HG03378 (cell line): ENCODE measurements around the gene PLPPR2.
"Not testable (repeated sequence)": the region's sequence is repeated elsewhere in the genome, so short reads cannot be mapped to it uniquely, and the experiment has no call there.

Source experiments
- ATAC-seq: cut with Tn5 transposase; IDR thresholded peaks from one replicate; pipeline ENCODE4 v1.9.1; 2021; ENCODE audit warnings: mild to moderate bottlenecking, moderate library complexity; ENCODE audit not compliant: unreplicated experiment

Gene PLPPR2

DNA sequence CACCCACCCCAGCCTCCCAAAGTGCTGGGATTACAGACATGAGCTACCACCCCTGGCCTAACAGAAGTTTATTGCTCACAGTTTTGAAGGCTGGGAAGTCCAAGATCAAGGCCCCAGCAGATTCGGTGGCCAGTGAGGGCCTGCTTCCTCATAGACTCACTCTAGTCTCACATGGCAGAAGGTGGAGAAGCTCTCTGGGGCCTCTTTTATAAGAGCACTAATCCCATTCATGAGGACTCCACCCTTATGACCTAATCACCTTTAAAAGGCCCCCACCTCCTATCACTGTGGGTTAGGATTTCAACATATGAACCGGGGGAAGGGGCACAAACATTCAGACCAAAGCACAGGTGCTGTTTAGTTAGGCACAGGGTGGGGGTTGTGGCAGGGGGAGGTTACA, 12.3 kb downstream of the PLPPR2 start:
- no peak for ATAC-seq

DNA sequence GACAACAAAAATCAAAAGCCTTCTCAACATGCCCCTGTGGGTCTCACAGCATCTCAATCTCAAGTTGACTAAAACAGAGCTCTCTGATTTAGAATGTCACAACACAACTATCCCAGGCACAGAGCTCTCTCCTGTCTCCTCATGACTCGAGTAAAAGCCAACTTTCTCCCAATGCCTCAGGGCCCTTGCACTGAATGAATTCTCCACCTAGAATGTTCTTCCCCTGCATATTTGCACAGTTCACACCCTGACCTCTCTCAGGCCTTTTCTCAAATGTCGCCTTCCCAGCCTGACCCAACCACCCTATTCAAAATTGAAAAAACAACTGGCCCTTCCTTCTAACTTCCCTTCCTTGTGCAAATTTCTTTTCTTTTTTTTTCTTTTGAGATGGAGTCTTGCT, 15.5 kb downstream of the PLPPR2 start:
- ATAC-seq = no peak

- no peak for ATAC-seq
These were observed 18.1 kb downstream of the PLPPR2 start for GRCh38 chr19:11373166-11373884.

GRCh38 chr19:11373885-11374432, 18.7 kb downstream of the PLPPR2 start:
- no peak for ATAC-seq

GRCh38 chr19:11374433-11375142, 19.4 kb downstream of the PLPPR2 start, which contains the start of gene SWSAP1:
SWSAP1 (plus strand) TSS chr19:11374666; CDS start chr19:11374681, 15 bp downstream.
- peak; percentile 86 for ATAC-seq

- no peak for ATAC-seq
These were observed 20.1 kb downstream of the PLPPR2 start for GRCh38 chr19:11375143-11375948.

GRCh38 chr19:11377237-11377636, 22.0 kb downstream of the PLPPR2 start:
- ATAC-seq = no peak

DNA sequence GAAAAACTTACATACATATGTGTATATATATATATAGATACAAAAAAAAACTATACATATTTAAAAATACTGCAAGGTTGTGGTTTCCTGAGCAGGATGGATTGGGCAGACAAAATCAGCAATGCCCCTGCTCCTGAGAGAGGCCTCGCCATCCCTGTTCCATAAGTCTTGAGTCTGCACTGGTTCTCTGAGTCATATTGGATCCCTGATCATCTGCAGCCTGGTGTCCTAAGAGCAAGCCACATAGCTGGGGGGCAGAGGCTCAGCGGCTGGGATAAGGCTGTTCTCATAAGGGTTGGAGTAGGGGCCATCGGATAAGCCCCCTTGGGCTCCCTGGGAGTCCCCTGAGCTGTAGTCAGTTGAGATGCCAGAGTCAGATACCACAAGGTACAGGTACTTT, 22.5 kb downstream of the PLPPR2 start:
- no peak for ATAC-seq

- no peak for ATAC-seq
These were observed 23.3 kb downstream of the PLPPR2 start for GRCh38 chr19:11378319-11379189.

- not testable (repeated sequence) for ATAC-seq
These were observed 24.1 kb downstream of the PLPPR2 start for GRCh38 chr19:11379269-11379845.

- ATAC-seq = no peak
These were observed 24.7 kb downstream of the PLPPR2 start for GRCh38 chr19:11379857-11380350.

DNA sequence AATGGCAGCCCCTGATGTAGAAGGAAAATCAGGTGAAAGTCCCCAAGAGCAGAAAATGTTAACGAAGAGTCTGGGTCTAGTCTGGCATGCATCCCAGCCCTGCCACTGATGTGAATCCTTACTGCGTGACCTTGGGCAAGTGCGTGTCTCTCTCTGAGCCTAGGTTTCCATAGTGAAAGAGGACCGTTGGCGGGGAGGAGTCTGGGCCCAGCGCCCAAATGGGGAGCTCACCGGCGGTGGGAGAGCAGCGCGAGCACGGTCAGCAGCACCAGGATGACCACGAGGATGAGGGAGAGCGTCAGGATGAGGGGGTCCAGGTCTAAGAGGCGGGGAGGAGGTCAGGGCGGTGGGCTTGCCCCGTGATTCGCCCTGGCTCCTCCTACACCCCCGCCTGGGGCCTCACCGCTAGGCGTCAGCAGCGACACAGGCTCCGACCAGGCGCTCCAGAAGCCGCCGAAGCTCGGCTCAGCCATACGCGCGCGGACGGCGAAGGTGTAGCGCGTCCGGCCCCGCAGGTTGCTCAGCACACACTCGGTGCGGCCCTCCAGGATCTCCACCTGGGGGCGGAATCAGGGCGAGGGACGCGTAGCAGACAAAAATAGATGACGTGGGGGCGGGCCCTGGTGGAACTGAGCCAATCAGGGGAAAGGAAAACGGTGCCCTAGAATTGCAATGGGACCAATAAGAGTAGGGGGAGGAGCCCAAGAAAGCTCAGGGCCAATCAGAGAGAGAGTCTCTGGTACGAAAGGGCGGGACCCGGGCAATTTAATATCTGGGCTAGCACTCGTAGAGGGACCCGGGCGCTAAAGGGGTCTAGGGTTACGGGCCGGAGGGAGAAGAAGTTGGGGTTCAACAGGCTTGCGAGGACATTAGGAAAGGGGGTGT, 25.7 kb downstream of the PLPPR2 start:
- ATAC-seq = peak; percentile 74

DNA sequence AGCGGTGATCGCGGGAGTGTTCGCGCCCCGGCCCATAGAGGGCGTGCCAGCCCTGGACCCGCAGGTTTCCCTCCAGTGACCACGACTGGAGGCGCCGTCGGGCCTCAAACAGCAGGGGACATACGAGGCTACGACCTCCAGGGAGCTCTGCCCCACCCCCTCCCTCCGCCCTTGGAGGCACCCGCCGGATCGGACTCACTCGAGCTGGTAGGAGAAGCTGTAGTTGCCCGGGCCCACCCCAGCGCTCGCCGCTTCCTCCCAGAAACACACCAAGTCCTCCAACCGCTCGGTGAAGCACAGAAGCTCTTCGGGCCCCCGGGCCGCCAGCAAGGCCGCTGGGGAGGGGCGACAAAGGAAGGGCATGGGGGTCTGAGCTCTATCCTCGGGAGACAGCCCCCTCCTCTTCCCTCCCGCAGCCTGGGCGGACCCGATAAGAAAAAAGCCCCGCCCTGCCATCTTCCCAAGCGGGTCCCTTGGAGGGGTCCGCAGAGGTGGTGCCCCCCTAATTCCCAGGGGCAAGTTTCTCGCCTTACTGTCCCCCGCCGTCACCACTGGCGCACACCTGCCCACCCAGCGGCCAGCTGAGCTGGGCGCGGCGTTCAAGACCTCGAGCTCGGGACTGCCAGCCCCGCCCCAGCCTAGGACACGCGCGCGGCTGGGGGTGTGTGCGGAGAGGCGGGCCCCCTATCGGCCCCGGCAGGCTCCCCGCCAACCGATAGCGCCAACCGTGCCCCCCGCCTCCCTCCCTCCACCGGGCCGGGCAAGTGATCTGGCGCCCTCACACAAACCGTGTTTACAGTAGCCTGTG, 27.9 kb downstream of the PLPPR2 start:
- no peak for ATAC-seq

DNA sequence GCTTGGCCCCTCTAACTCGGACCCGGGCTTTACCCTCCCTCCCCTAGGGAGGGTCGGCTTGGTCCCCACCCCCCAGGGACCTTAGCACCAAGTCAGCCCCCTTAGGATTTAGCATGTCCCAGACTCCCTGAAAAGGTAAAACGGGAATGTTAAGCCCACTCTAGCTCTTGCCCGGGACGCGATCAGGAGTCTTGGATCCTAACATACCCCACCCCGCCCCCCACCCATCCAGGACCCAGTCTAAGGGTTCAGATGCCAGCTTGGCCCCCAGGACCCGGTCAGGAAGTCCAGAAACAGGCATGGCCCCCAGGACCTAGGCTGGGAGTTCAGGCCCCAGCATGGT, 28.4 kb downstream of the PLPPR2 start:
- ATAC-seq = no peak

DNA sequence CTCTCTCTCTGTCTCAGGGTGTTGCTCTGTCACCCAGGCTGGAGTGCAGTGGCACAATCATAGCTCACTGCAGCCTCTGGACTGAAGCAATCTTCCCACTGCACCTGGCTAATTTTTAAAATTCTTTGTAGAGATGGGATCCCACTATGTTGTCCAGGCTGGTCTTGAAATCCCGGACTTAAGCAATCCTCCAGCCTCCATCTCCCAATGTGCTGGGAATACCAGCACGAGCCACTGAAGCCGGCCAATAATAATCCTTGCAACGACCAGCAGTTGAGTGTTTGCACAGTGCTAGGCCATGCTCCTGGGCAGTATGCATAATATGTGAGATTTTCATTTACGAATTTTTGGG, 29.5 kb downstream of the PLPPR2 start:
- ATAC-seq = no peak

GRCh38 chr19:11387162-11388034, 32.2 kb downstream of the PLPPR2 start:
- no peak for ATAC-seq

DNA sequence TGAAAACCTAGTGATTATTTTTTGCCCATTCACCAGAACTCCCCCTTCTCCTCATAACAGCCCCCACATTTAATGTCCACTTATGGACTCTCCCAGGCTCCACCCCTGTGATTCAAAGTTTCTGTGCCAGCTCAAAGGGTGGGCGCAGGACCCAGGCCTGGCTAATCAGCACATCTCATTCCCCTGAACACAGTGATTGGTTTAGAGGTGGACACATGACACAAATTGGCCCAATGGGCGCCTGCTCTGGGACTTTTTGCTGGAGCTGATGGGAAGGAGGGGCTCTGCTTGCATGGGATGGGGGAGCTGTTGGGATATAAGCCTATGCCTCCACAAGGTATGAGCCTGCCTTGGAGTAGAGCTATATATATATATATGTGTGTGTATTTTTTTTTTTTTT, 35.1 kb downstream of the PLPPR2 start:
- ATAC-seq = no peak
